NCI-H526 (cell line): Measurements from ENCODE around the gene UNC93B1.
"Not testable (repeated sequence)": the region's sequence is repeated elsewhere in the genome, so short reads cannot be mapped to it uniquely, and the experiment has no call there.

Experiments used
- DNase-seq, 2 experiments: peaks; one replicate each; lab custom pipeline; 2025; lab: John Stamatoyannopoulos, UW

The UNC93B1 gene

DNA sequence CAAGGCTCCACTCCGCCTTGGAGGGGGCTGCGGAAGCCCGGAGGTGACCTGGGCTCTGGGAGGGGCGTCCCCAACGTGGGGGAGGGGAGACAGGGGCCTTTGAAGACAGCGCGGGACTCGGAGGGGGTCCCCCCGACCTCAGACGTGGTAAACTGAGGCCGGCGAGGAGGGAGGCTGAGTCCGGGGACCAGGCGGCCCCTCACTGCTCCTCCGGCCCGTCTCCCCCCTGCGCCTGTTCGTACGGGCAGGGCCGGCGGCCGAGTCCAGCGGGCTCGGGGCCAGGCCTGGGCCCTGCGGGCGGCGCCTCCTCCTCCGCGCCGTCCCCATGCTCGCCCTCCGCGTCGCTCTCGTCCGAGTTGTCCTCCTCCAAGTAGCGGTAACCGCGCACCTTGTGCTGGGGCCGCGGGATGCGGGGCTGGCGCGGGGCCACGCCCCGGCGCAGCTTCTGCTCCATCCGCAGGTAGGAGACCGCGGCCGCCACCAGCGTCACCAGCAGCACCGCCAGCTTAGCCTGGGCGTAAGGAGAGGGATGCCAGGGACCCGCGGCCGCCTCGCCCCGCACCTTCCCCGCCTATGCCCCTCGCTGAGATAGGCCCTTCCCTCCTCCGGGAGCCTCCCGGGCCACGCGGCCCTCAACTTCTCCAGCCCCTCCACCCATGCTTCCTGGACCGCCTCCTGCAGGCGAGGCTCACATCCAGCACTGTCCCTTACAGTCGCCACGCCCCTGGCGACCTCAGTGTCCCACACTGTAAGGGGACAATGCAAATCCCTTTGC lies 12.4 kb downstream of the UNC93B1 start:
- DNase-seq = not testable (repeated sequence)

DNA sequence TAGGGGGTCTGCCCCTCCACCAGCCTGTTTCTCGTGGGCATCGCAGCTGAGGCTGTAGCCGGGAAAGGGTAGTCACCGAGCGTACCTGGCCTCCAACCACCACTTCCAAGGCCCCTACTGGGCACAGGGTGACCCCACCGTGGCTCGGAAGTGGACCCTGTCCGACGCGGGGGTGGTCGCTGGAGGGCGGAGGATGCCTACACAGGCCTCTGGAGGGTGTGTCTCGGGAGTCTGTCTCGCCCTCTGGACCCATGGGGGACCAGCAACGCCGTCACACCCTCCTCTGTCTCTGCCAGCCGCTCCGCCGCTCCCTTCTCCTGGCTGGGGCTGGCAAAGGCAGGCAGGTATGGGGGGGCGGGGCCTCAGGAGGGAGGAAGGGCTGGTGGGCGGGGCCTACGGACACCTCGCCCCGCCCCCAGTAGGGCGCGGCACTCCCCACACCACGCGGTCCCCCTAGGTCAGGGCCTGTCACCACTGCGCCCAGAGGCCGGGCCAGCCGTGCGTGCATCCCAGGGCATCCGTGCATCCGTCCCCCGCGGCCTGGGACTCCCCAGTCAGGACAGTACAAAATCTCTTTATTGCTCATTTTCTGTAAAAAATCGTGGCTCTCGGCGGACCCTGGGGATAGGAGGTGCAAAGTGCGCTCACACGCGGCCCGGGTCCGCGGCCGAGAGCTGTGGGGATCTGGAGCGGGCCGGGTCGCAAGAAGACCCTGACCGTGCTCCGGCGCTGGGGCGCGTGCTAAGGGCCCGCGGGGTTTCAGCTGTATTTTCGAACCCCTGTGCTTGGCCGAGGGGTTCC lies 13.2 kb downstream of the UNC93B1 start:
- not testable (repeated sequence) for DNase-seq

DNA sequence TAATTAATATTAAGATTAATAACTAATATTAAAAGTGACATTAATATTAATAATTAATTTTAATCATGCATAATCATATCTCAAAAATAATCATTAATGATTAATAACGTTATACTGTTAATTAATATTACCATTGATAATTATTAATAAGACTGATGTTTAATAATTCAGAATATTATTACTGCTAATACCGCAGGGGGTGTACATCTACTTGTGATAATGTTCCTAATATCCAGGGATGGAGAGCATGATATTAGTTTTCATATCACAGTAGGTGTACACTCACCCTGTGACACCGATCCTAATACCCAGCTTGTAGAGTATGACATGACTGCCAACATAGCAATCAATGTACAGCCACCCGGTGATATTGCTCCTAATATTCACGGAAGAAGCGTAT lies 18.6 kb downstream of the UNC93B1 start:
- not testable (repeated sequence) for DNase-seq

DNA sequence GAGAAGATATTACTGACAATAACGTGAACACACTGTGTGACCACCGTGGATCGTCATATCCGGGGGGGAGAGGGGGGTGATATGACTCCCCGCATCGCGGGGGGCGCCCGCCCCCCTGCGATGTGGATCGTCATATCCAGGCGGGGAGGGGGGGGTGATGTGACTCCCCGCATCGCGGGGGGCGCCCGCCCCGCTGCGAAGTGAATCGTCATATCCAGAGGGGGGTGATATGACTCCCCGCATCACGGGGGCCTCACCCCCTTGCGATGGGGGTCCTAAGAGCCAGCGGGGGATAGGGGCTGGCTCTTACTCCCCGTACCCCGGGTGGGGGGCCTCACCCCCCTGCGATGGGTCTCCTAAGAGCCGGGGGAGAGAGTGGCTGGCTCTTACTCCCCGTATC lies 19.9 kb downstream of the UNC93B1 start:
- DNase-seq = no peak

DNA sequence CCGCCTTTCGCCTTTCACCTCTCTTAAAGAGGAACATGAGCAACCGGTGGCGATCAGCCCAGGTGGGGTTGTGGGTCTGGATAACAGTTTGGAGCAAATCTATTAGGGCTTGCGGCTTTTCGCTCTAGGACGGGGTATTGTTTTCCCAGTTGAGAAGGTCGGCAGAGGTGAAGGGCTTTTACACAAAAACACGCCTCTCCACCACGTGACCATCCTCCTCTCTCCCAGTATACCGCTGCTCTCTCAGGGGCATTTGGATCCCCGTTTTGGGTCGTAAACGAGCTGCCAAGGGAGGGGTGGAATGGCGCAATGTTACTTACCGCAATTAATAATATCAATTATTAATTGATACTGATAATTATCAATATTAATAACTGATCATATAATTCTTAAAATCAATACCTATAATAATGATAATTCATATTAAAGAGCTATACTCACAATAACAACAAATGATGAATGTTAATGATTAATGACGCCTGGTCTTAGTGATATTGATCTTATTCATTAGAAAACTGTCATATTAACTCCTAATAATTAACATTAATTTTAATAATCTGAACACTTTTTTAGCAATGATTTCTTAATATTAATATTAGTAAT lies 21.5 kb downstream of the UNC93B1 start:
- DNase-seq = not testable (repeated sequence)

DNA sequence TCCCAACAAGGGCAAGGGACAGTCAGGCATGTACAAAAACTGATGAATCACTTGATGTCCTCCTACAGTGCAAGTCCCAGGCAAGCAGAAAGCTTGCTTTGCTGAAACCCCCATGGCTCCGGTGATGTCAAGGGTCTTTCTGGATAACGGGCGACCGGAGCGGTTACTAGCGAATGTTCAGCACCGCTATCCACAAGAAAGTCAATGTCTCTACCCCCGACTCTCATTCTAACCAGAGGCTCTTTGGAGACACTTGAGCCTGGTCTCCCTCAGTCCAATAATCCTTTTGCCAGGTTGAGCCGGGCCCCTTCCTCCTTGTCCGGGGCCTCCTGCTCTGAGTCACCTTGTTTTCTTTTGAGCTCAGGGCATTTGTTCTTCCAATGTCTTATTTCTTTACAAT lies 22.7 kb downstream of the UNC93B1 start:
- not testable (repeated sequence) for DNase-seq

DNA sequence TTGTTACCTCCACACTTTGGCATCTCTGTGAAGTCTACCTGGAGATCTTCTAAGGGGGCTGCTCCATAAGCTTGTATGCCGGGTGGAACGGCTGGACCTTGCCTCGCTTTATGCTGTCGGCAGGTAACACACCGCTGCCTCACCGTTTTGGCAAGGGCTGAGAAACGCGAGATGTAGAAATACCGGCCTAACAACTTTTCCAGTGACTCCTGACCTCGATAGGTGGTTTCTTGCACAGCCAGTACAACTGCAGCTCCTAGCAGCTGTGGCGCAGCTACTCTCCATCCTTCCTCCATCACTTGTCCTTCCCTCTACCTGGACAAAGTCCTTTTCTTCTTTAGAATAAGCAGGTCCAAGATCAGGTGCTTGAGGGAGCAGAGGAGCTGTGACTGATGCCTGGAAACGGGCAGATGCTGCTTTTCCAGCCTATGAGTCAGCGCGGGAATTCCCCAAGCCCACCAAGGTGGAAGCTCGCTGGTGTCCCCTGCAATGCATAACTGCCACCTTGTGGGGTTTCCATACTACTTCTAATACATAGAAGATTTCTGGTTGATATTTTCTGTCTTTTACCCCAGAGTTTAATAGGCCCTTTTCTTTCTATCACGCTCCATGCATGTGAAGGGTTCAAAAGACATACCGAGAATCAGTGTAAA lies 25.0 kb downstream of the UNC93B1 start:
- peak; percentile 78 to 88 for DNase-seq

DNA sequence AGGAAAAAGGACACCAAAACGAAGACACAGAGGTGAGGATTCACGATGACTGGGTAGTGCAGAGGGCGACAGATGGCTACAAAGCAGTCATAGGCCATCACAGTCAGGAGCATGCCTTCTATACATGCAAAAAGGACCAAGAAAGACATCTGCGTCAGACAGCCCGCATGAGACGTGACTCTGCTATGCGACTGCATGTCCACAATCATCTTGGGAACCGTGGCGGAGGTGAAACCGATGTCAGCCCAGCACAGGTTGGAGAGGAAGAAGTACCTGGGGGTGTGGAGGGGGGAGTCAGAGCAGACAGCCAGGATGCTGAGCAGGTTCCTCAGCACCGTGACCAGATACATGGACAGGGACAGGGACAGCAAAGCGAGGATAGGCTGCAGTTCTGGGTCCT lies 29.2 kb downstream of the UNC93B1 start:
- DNase-seq = not testable (repeated sequence)

DNA sequence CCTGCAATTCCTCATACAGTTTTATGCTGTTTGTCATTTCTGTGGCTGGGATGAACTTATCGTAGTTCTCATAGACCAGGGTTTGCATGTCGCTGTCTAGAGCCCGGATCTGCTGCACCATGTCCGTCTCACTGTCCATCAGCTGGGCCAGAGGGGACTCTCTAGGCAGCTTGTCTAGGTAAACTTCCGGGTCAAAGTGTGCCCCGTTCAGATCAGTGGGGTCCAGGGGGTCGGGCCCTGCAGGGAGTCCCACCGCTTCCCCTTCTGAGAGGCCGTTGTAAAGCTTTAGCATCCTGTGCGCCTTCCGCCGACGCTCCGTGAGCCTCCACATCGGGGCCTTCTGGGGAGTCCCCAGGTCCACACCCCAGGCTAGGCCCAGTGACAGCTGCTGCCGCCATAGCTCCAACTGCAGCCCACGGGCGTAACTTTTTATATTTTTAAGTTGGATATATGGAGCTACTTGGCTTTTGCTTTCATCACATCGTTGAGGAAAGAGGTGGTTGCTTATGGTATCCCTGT lies 38.0 kb downstream of the UNC93B1 start:
- peak in 1 of 2 experiments; percentile 72 for DNase-seq

DNA sequence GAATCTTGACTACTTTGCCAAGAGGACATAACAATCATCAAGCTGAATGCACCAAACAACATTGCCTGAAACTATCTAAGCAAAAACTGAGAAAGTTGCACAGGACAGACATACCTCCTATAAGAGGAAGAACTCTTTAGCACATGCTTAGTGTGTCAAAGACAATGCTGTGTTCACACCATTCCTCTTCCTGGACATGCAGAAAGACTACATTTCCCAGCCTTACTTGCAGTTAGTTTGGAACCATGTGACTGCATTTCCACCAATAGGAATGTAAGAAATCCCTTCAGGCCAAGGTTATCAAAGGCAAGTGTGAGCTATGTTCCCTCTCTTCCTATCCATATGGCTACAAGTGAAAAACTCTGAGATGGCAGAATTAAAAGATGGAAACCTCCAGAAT lies 39.2 kb downstream of the UNC93B1 start:
- DNase-seq = not testable (repeated sequence)

DNA sequence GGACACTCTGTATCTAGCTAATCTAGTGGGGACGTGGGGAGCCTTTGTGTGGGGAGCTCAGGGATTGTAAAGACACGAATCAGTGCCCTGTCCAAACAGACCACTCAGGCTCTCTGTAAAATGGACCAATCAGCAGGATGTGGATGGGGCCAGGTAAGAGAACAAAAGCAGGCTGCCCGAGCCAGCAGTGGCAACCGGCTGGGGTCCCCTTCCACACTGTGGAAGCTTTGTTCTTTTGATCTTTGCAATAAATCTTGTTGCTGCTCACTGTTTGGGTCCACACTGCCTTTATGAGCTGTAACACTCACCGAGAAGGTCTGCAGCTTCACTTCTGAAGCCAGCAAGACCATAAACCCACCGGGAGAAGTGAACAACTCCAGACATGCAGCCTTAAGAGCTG lies 40.0 kb downstream of the UNC93B1 start:
- DNase-seq = not testable (repeated sequence)

DNA sequence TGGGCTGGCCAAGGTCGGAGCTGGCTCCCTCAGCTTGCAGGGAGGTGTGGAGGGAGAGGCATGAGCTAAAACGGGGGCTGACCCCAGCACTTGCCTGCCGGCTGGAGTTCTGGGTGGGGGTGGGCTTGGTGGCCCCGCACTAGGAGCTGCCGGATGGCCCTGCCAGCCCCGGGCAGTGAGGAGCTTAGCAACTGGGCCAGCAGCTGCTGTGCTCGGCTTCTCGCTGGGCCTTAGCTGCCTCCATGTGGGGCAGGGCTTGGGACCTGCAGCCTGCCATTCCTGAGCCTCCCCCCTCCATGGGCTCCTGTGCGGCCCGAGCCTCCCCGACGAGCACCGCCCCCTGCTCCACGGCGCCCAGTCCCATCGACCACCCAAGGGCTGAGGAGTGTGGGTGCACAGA lies 40.7 kb downstream of the UNC93B1 start:
- DNase-seq = not testable (repeated sequence)

DNA sequence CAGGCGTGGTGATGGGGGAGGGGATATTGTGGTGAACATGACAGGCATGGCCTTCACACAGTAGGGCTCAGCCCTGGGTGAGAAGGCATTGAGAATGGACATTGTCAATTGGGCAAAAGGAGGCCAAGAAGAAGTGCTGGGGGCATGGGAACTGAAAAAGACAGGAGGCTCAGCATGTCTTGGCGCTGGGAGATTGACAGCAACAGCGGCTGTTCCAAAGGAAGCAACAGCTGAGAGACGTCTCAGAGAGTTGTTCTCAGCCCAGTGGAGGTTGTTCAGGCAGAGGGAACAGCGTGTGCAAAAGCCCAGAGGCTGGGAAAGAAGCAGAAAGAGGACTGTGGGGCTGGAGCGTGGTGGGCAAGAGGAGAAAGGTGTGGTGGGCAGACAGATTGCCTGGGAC lies 47.7 kb downstream of the UNC93B1 start:
- DNase-seq = not testable (repeated sequence)

DNA sequence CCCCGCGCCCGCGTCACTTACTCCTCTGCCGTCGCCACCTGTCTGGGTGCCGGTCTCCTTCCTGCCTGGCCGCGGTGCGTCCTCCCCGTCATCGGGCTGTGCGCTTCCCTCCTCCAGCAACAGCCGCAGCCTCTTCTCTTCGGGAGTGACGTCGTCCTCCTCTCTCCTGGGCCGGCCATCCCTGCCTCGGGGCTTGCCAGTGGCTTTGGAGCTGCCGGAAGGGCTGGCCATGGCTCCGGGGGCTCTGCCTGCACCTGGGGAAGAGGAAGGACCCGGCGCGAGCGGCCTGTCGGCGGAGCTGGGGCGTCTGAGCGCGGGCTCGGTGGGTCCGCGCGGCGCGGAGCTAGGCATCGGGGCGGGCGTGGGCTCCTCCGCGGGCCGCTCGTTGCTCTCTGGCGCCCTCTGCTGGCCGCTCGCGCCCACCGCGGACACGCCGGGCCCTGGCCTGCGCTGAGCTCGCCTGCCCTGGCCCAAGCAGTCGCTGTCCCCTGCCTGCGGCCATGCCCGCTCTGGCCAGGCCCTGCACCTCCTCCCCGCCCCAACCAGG lies 48.4 kb downstream of the UNC93B1 start:
- peak; percentile 50 to 81 for DNase-seq

DNA sequence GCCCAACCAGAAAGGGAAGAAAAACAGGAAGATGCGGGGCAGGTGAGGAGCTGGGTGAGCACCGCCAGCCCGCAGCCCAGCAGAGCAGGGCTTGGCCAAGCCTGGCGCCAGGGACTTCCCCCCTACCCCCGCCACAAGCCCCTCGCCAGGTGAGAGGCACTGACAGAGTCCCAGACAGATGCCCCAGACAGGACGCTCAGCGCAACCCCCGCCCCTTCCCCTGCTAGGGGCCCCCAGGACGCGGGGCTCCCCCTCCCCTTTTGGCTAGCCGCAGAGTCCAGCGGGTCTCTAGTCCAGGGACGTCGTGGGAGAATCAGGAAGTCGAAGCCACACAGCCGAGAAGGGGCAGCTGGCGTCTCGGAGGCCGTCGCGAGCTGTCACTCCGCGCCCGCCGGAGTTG lies 48.9 kb downstream of the UNC93B1 start:
- DNase-seq = not testable (repeated sequence)

DNA sequence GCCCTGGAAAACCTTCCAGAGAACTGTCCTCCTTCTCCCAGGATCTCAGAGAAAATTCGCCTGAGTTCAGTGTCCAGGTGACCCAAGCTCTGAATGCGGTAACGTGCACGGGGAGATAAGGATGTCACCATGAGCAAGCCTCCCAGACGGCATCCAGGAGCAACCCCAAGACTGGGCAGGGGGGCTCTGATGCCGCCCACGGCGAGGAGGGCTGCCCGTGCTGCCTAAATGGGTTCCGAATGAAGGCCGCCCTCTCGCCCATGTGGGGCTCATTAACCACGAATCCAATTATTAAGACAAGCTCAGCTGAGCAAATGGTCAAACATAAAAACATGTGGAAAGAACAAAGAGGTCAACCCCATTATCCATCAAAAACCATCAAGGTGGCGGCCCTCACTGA lies 49.6 kb downstream of the UNC93B1 start:
- DNase-seq = not testable (repeated sequence)

DNA sequence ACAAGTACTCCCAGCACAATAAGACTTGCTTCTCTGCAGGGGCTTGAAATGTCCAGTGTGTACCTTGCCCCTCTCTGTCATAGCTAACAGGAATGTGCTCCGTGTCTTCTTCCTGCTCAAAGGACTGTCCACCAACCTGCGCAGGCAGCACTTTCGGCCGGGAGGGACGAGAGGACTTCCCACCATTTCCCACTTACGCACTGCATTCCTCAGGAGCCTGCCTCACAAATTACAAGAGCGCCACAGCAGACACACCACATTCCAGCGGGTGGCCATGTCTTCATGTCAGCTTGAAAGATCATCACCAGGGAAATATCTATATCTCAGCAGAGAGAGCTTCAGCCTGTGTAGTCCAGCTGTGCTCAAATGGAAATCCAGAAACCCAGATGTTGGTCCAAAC lies 53.2 kb downstream of the UNC93B1 start:
- not testable (repeated sequence) for DNase-seq

DNA sequence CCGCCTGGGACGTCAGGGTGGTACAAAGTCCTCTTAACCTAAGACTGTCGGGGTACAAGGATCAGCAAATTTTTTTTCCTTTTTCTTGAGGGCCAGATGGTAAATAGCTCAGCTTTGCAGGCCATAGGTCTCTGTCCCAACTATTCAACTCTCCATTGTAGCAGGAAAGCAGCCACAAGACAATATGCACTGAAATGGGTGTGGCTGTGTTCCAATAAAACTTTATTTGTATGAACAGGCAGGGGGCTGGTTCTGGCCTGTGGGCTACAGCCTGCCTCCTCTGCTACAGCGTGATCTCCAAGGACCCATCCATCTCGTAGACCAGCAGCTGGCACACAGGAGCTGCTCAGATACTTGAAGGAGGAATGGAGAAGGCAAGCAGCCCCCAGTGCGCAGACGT lies 56.1 kb downstream of the UNC93B1 start:
- not testable (repeated sequence) for DNase-seq

DNA sequence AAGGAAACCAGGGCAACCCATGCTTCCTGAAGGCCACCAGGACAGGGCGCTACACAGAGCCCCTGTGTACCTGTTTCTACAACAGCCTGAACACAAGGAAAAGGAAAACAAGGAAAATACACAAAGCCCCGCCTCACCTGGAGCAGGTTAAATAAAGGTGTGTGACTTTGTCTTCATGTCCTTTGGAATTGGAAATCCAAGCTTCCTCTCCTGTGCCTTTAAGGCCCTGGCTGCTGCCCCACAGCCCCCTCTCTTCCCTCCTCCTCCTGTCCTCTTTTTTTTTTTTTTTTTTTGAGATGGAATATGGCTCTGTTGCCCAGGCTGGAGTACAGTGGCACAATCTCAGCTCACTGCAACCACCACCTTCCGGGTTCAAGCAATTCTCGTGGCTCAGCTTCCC lies 57.5 kb downstream of the UNC93B1 start:
- not testable (repeated sequence) for DNase-seq

DNA sequence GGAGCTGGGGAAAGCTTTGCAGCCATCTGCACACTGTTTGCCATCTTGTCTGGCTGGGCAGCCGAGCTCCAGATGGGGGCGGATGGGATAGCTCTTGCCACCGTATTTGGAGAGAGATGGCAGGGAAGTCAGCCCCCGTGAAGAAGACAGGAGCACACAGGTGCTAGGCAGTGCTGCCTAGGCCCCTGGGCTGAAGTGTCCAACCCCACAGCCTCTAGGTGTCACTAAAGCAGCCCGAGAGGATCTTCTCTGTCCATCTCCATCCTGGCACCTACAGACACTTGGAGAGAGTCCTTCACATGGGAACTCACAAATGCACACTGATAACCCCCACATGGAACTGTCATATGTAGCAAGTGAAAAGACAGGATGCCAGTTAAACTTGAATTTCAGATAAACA lies 60.5 kb downstream of the UNC93B1 start:
- DNase-seq = peak in 1 of 2 experiments; percentile 28
